ENCODE results near the gene APOH.
"Not testable (repeated sequence)": the region's sequence is repeated elsewhere in the genome, so short reads cannot be mapped to it uniquely, and the experiment has no call there.

DNA sequence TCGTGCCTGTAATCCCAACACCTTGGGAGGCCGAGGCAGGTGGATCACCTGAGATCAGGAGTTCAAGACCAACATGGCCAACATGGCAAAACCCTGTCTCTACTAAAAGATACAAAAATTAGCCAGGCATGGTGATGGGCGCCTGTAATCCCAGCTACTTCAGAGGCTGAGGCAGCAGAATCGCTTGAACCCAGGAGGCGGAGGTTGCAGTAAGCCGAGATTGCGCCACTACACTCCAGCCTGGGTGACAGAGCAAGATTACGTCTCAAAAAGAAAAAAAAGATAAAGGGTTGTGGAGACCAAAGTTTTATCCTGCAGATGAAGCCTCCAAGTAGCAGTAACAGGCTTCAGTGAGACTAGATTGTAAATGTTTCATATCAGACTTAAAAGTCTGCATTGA, 24.2 kb upstream of the APOH start:
- not testable (repeated sequence) for TF ChIP-seq CTCF, POLR2AphosphoS5, POLR2A (IDR thresholded peaks at IDR 0.05)
